Heart left ventricle (tissue), 13 donors: ENCODE data around the gene AGPAT1.

Experiments used
- POLR2A ChIP-seq, 2 donors: fragments of 450-650 bp; IDR thresholded peaks; one replicate each; pipeline ENCODE4 v1.6.1; 2017; ENCODE audit warnings: antibody characterized with exemption in 2 of 2, mild to moderate bottlenecking in 2 of 2, moderate library complexity in 2 of 2
- TF ChIP-seq, protein P1 (sequence below), 12 donors: fragments of 200-600 bp; sonication (generic) in 4 of 12; IDR thresholded peaks; one replicate each; pipeline versions ENCODE4 v1.5.0 to v1.8.0; 2018 to 2022; ENCODE audit warnings: antibody characterized with exemption in 12 of 12, mild to moderate bottlenecking in 5 of 12
- donor health status: ischemic (EF 13 %, LVEDD 7.1; RV severe dilation, severe dysfunction).
- donor health status: DM: no; HTN: yes; CAD: no.
- donor health status: DM: no; HTN: no; CAD: no.
- donor health status: ischemic (EF 25% LVEDD 6.9; RV normal size, moderate dysfunction).
- donor health status: ischemic (EF 25% LVEDD 5.7; RV mildly dilated, moderate dysfunction).
- donor health status: ischemic (EF 35%, LVEDD 5.7; RV mildly dilated, moderate dysfunction).
- donor health status: nonischemic (EF 11% LVEDD 7.7; RV severe dilation, severe dysfunction).
- donor health status: DM: yes; HTN: yes; CAD: no.
- donor health status: PGD.
- donor health status: ischemic (EF 29% LVEDD 5.4; RV normal size, mild dysfunction).
- donor health status: nonischemic (EF 23%, LVEDD 6.1; RV moderate dilation, normal function).

DNA sequence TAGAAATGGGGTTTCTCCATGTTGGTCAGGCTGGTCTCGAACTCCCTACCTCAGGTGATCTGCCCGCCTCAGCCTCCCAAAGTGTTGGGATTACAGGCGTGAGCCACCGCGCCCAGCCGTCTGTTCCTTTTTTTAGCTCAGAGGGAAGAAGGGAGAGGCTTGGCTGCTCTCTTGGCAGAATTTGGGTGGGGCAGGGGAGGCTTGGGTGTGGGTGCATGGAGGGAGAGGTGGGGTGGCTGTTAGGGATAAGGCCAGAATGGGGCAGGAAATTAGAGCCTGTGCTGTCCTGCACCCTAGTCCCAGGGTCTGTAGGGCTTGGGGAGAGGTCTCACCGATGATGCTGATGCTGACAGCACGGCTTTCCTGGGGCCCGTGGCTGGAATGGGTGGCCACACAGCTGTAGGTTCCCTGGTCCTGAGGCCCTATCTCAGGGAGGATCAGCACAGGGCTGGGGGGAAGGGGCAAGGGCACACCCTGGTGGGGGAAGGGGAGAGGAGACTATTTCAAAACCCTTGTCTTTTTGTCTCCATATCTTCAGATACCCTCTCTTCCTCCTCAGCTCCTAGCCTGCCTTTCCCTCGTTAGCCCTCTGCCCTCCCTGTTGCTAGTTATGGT, 6.1 kb upstream of the AGPAT1 start:
- no peak for TF ChIP-seq POLR2A (IDR thresholded peaks at IDR 0.05)
- TF ChIP-seq, protein P1, sequence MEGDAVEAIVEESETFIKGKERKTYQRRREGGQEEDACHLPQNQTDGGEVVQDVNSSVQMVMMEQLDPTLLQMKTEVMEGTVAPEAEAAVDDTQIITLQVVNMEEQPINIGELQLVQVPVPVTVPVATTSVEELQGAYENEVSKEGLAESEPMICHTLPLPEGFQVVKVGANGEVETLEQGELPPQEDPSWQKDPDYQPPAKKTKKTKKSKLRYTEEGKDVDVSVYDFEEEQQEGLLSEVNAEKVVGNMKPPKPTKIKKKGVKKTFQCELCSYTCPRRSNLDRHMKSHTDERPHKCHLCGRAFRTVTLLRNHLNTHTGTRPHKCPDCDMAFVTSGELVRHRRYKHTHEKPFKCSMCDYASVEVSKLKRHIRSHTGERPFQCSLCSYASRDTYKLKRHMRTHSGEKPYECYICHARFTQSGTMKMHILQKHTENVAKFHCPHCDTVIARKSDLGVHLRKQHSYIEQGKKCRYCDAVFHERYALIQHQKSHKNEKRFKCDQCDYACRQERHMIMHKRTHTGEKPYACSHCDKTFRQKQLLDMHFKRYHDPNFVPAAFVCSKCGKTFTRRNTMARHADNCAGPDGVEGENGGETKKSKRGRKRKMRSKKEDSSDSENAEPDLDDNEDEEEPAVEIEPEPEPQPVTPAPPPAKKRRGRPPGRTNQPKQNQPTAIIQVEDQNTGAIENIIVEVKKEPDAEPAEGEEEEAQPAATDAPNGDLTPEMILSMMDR (IDR thresholded peaks at IDR 0.05) = no peak
